Measurements from ENCODE around the gene WDR93. TPM values are rescaled to one million over a fixed set of nuclear protein-coding genes. Genes with fewer than 3 reads are reported as not detected.

Gene WDR93
- total RNA-seq = under 1 TPM in 1 of 2 donors, not detected in 1; 0.08 TPM
- under 1 TPM in 1 of 2 donors, not detected in 1; 0.08 TPM for polyA plus RNA-seq

GRCh38 chr15:89690276-89691218, at the start of gene WDR93, which contains the start of gene PEX11A:
Gene WDR93 (plus strand): TSS chr15:89690811. CDS start chr15:89701747, 10,936 bp downstream.
Gene PEX11A (minus strand): TSS chr15:89690754. CDS start chr15:89690632, 122 bp downstream.
- no peaks in the 10 kb centered on the region for H3K27me3 ChIP-seq (ENCODE audit: control insufficient read depth in 4 of 4, insufficient read depth in 4 of 4, low read length in 3 of 4)
- H3K36me3 ChIP-seq (ENCODE audit: control insufficient read depth in 4 of 4, insufficient read depth in 3 of 4, low read depth in 1 of 4, low read length in 3 of 4) = peaks cover 0 to 9% (median 0%) of the 10 kb centered on the region in 4 donors
- peaks cover 3 to 23% (median 13%) of the 10 kb centered on the region in 4 donors for H3K4me1 ChIP-seq (ENCODE audit: control insufficient read depth in 4 of 4, insufficient read depth in 4 of 4, low read length in 3 of 4)
- peak; percentile 82 for TF ChIP-seq SP1 (IDR thresholded peaks at IDR 0.05)
- TF ChIP-seq RXRA (IDR thresholded peaks at IDR 0.05) = peak; percentile 78 to 84
- TF ChIP-seq ATF3 (IDR thresholded peaks at IDR 0.05) = peak; percentile 55
- no peak for TF ChIP-seq FOXA2 (IDR thresholded peaks at IDR 0.05)
- peak; percentile 48 to 55 for TF ChIP-seq HNF4A (conservative IDR thresholded peaks at IDR 0.05)
- TF ChIP-seq REST (IDR thresholded peaks at IDR 0.05) = peak; percentile 88
- TF ChIP-seq YY1 (IDR thresholded peaks at IDR 0.05) = peak; percentile 77
- TF ChIP-seq TAF1 (conservative IDR thresholded peaks at IDR 0.05) = peak; percentile 46
- no peak for TF ChIP-seq JUND (IDR thresholded peaks at IDR 0.05)
- TF ChIP-seq GABPA (IDR thresholded peaks at IDR 0.05 in 1 of 2, conservative IDR thresholded peaks at IDR 0.05 in 1 of 2) = peak; percentile 95 to 96
- TF ChIP-seq ZBTB33 (IDR thresholded peaks at IDR 0.05) = no peak
- peak; percentile 63 for TF ChIP-seq MAX (IDR thresholded peaks at IDR 0.05)
- peak; percentile 30 to 77 for TF ChIP-seq EGR1 (IDR thresholded peaks at IDR 0.05; ENCODE audit: low read depth in 2 of 2)
- peak in 1 of 2 donors; percentile 35 for TF ChIP-seq RAD21 (IDR thresholded peaks at IDR 0.05)
- peak; percentile 11 for TF ChIP-seq NR2F2 (IDR thresholded peaks at IDR 0.05)
- no peak for TF ChIP-seq CTCF (IDR thresholded peaks at IDR 0.05; ENCODE audit: low read depth, low read length, missing input control)
- TF ChIP-seq HNF4G (IDR thresholded peaks at IDR 0.05) = no peak
- no peak for TF ChIP-seq FOXA1 (IDR thresholded peaks at IDR 0.05)
- no peaks in the 10 kb centered on the region for H3K9me3 ChIP-seq (ENCODE audit: control insufficient read depth in 4 of 4, low read length in 3 of 4)
- H3K9ac ChIP-seq (ENCODE audit: low read depth in 1 of 2, low read length in 2 of 2) = peak within 1 kb of the TSS; percentile 82 to 95
- DNase-seq (ENCODE audit: low spot score) = peak; percentile 85
- H3K27ac ChIP-seq (ENCODE audit: low read depth in 1 of 2, low read length in 2 of 2) = peak within 1 kb of the TSS; percentile 79 to 99
- H3K4me3 ChIP-seq (ENCODE audit: low read depth in 1 of 3, low read length in 3 of 3) = peak within 1 kb of the TSS; percentile 67 to 99 (median 70)
- 2% methylated on average over 60 of the region's 60 CpGs for WGBS
